ENCODE results near the gene DNAH17. TPM values are rescaled to one million over a fixed set of nuclear protein-coding genes. Genes with fewer than 3 reads are reported as not detected.

Gene DNAH17
- total and polyA plus RNA-seq, 4 experiments from 2014 or later: 0.49 to 1.0 (median 0.78) TPM; not detected in 1

GRCh38 chr17:78435330-78436005 lies 141.7 kb downstream of the DNAH17 start:
- intact Hi-C loops (cut with micrococcal nuclease): no loop called here
- no peak overlapping the region for H3K4me3 ChIP-seq (ENCODE audit: low read length in 2 of 2)
- H3K27ac Mint-ChIP-seq: peak overlapping the region in 2 of 7 donors; percentile 8 to 60
- ChIA-PET POLR2A (ENCODE audit: partially characterized antibody) (no interaction called here), CTCF (ENCODE audit: partially characterized antibody) (no interaction called here)
- H3K4me3 Mint-ChIP-seq: no peak overlapping the region
- no peak for DNase-seq
- H3K4me1 ChIP-seq (ENCODE audit: insufficient read depth, low read length): no peaks in the 10 kb centered on the region
- no peaks in the 10 kb centered on the region for H3K9me3 ChIP-seq (ENCODE audit: control insufficient read depth in 1 of 2, low read length in 2 of 2)
- H3K27me3 Mint-ChIP-seq: no peaks in the 10 kb centered on the region
- no peaks in the 10 kb centered on the region for H3K9me3 Mint-ChIP-seq
- no peaks in the 10 kb centered on the region for H3K27me3 ChIP-seq (ENCODE audit: insufficient read depth, low read length)
- no peak overlapping the region for H3K27ac ChIP-seq (ENCODE audit: low read depth, low read length)
- peaks cover 0 to 5% (median 3%) of the 10 kb centered on the region in 4 donors for H3K4me1 Mint-ChIP-seq
- no peaks in the 10 kb centered on the region for H3K36me3 ChIP-seq (ENCODE audit: insufficient read depth, low read length)
- no peaks in the 10 kb centered on the region for H3K36me3 Mint-ChIP-seq

DNA sequence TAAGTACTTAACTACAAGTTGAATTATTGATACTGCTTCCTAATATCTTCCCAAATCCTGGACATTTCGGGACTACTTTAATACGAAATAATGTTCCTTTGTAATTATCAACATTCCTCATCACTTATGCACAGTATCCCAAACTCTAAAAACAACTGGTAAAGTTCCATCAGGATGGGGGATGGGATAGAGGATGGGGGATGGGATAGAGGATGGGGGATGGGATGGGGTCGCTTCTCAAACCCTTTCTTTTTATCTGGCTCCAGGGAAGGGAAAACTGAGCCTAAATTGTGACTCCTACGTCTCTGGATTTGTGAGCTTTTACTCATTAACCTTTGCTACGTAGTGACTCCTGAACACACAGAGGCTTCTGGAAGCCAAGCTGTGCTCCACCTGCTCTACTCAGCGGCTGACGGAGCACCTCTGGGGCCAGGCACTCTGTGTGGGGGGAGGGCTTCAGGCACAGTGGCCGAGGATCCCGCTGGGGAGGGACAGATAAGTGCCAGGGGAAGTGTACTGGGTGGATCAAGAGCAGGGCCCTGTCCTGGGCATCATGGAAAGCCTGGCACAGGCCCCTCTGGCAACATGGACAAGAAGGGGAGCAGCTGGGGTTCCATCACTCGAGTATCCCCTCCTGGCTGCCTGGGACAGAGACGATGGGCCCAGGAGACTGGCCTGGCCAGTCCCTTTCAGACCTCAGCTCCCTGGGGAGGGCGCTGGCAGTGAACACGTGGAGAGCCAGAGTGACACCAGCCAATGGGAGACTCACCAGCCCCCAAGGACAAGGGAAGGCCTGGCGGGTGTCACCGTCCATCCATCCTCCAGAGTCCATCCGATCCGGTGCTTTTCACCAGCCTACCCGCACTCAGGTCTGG lies 142.5 kb downstream of the DNAH17 start:
- Histone ChIP-seq H3K9me3 (ENCODE audit: control insufficient read depth in 1 of 2, low read length in 2 of 2) (no peaks in the 10 kb centered on the region), H3K4me1 (ENCODE audit: insufficient read depth, low read length) (no peaks in the 10 kb centered on the region), H3K27me3 (ENCODE audit: insufficient read depth, low read length) (no peaks in the 10 kb centered on the region), H3K4me3 (ENCODE audit: low read length in 2 of 2) (no peak overlapping the region), H3K36me3 (ENCODE audit: insufficient read depth, low read length) (no peaks in the 10 kb centered on the region), H3K27ac (ENCODE audit: low read depth, low read length) (no peak overlapping the region)
- intact Hi-C loops (cut with micrococcal nuclease): no loop called here
- ChIA-PET CTCF (ENCODE audit: partially characterized antibody) (no interaction called here), POLR2A (ENCODE audit: partially characterized antibody) (no interaction called here)
- H3K4me3 Mint-ChIP-seq: no peak overlapping the region
- H3K4me1 Mint-ChIP-seq: peaks cover 0 to 5% (median 3%) of the 10 kb centered on the region in 4 donors
- peaks cover 4 to 6% of the 10 kb centered on the region in 2 donors for H3K36me3 Mint-ChIP-seq
- no peak for DNase-seq
- H3K27ac Mint-ChIP-seq: no peak overlapping the region
- no peaks in the 10 kb centered on the region for H3K27me3 Mint-ChIP-seq
- no peaks in the 10 kb centered on the region for H3K9me3 Mint-ChIP-seq

- Histone ChIP-seq H3K36me3 (ENCODE audit: insufficient read depth, low read length) (no peaks in the 10 kb centered on the region), H3K4me1 (ENCODE audit: insufficient read depth, low read length) (no peaks in the 10 kb centered on the region), H3K27me3 (ENCODE audit: insufficient read depth, low read length) (no peaks in the 10 kb centered on the region), H3K4me3 (ENCODE audit: low read length in 2 of 2) (no peak overlapping the region), H3K9me3 (ENCODE audit: control insufficient read depth in 1 of 2, low read length in 2 of 2) (no peaks in the 10 kb centered on the region), H3K27ac (ENCODE audit: low read depth, low read length) (no peak overlapping the region)
- POLR2A ChIA-PET (ENCODE audit: partially characterized antibody): no interaction called here
- no peak overlapping the region for H3K27ac Mint-ChIP-seq
- H3K4me1 Mint-ChIP-seq: peaks cover 0 to 2% (median under 1%) of the 10 kb centered on the region in 4 donors
- peaks cover 10 to 12% of the 10 kb centered on the region in 2 donors for H3K36me3 Mint-ChIP-seq
- H3K9me3 Mint-ChIP-seq: no peaks in the 10 kb centered on the region
- DNase-seq: no peak
- H3K27me3 Mint-ChIP-seq: no peaks in the 10 kb centered on the region
- no peak overlapping the region for H3K4me3 Mint-ChIP-seq
- intact Hi-C loops (cut with micrococcal nuclease): no loop called here
- CTCF ChIA-PET (ENCODE audit: partially characterized antibody): interaction anchor here (2.3 kb wide), 1 partner anchor 12 kb away, joined by 6 read pairs; no protein-coding TSS in a partner anchor
These were observed 143.3 kb downstream of the DNAH17 start for GRCh38 chr17:78433780-78434335.

DNA sequence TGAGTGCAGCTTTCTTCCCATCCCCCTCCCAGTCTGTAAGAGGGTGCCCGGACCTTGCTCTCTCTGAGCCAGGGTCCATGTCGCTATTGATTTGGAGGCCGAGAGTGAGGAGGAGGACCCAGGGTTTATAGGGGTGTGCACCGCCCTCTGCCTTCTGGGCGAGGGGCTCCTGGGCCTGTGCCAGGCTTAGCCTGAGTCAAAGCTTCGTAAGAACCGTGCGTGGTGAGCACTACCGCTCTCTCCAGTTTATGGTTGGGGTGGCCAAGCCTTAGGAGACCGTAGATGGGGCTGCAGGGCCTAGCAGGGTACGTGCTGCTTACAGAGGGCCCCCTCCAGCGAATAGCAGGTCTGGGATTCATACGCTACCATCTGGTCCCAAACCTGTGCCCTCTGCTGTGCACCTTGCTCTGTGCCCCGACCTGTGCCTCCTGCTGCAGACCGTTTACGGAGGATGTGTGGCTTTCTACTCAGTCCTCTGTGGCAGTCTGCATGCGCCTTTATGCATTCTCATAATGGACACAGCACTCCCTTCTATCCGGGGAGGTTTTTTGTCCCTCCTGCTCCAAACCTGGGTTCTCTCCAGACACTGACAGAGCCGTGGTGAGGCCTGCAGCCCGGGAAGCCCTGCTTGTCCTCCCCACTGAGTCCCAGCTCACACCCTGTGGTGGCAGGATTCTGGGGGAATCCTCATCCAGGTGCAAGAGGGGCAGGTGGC lies 144.0 kb downstream of the DNAH17 start:
- Histone ChIP-seq H3K27ac (ENCODE audit: low read depth, low read length) (no peak overlapping the region), H3K27me3 (ENCODE audit: insufficient read depth, low read length) (no peaks in the 10 kb centered on the region), H3K36me3 (ENCODE audit: insufficient read depth, low read length) (peaks cover 5% of the 10 kb centered on the region), H3K4me3 (ENCODE audit: low read length in 2 of 2) (no peak overlapping the region), H3K4me1 (ENCODE audit: insufficient read depth, low read length) (no peaks in the 10 kb centered on the region), H3K9me3 (ENCODE audit: control insufficient read depth in 1 of 2, low read length in 2 of 2) (no peaks in the 10 kb centered on the region)
- Mint-ChIP-seq H3K36me3 (peaks cover 12 to 16% of the 10 kb centered on the region in 2 donors), H3K27ac (no peak overlapping the region), H3K4me1 (peaks cover 0 to 1% (median 0%) of the 10 kb centered on the region in 4 donors), H3K9me3 (no peaks in the 10 kb centered on the region), H3K4me3 (no peak overlapping the region), H3K27me3 (no peaks in the 10 kb centered on the region)
- POLR2A ChIA-PET (ENCODE audit: partially characterized antibody): no interaction called here
- intact Hi-C loops (cut with micrococcal nuclease): no loop called here
- DNase-seq: no peak
- CTCF ChIA-PET (ENCODE audit: partially characterized antibody): interaction anchor here (2.3 kb wide), 1 partner anchor 11 kb away, joined by 6 read pairs; no protein-coding TSS in a partner anchor

DNA sequence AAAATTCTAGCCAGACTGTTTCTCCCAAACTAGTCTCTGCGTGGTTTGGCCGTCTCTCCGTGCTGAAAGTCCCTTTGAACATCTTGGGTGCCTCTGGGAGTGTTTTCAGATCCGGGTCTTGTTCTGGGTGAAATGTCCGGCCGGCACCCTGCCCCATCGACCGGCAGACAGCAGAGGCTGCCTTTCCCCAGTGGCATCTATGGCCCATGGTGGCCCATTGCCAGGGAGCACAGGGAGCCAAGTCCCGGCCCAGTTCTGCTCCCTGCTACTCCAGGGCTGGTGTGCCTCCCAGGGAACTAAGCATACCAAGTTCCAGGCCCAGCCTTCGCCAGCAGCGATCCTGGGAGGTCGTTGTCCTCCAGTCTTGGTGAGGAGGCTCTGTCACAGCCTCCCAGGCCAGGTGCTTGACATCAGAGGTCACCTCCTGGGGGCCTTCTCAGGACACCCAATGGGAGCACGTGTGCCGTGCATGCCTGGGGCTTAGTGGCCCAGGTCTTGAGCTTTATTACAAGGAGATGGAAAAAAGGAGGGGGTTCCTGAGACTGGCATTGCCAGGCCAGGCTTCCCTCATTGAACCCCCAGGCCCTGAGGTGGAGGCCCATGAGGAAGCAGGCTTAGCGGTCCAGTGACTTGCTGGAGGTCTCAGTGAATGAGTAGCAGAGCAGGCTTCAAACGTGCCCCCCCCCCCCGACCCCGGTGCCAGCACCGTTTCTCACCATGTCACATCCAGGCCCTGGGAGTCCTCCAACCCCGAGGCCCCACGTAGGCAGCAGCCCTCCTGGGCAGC lies 144.8 kb downstream of the DNAH17 start:
- H3K27me3 ChIP-seq (ENCODE audit: insufficient read depth, low read length): no peaks in the 10 kb centered on the region
- Mint-ChIP-seq H3K4me1 (peaks cover 0 to 1% (median 0%) of the 10 kb centered on the region in 4 donors), H3K4me3 (no peak overlapping the region), H3K36me3 (peaks cover 12 to 18% of the 10 kb centered on the region in 2 donors), H3K9me3 (no peaks in the 10 kb centered on the region), H3K27me3 (no peaks in the 10 kb centered on the region), H3K27ac (no peak overlapping the region)
- CTCF ChIA-PET (ENCODE audit: partially characterized antibody): interaction anchor here (2.3 kb wide), 1 partner anchor 10 kb away, joined by 6 read pairs; no protein-coding TSS in a partner anchor
- POLR2A ChIA-PET (ENCODE audit: partially characterized antibody): interaction anchor here (1.1 kb wide), 1 partner anchor 16 kb away, joined by 3 read pairs; no protein-coding TSS in a partner anchor
- no peaks in the 10 kb centered on the region for H3K9me3 ChIP-seq (ENCODE audit: control insufficient read depth in 1 of 2, low read length in 2 of 2)
- H3K4me3 ChIP-seq (ENCODE audit: low read length in 2 of 2): no peak overlapping the region
- no peaks in the 10 kb centered on the region for H3K4me1 ChIP-seq (ENCODE audit: insufficient read depth, low read length)
- intact Hi-C loops (cut with micrococcal nuclease): no loop called here
- no peak overlapping the region for H3K27ac ChIP-seq (ENCODE audit: low read depth, low read length)
- H3K36me3 ChIP-seq (ENCODE audit: insufficient read depth, low read length): peaks cover 5% of the 10 kb centered on the region
- DNase-seq: no peak

DNA sequence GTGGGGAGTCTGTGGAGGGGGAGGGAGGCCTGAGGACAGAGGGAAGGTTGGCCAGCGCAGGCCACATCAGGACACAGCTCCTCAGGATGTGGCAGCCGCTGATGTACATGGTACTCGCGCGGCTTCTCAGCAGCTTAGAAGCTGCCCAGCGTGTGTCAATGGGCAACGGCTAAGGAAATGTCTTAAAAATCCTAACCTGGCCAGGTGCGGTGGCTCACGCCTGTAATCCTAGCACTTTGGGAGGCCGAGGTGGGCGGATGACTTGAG lies 145.6 kb downstream of the DNAH17 start:
- no peaks in the 10 kb centered on the region for H3K27me3 ChIP-seq (ENCODE audit: insufficient read depth, low read length)
- H3K9me3 ChIP-seq (ENCODE audit: control insufficient read depth in 1 of 2, low read length in 2 of 2): no peaks in the 10 kb centered on the region
- H3K27ac ChIP-seq (ENCODE audit: low read depth, low read length): no peak overlapping the region
- H3K4me1 ChIP-seq (ENCODE audit: insufficient read depth, low read length): no peaks in the 10 kb centered on the region
- H3K4me1 Mint-ChIP-seq: no peaks in the 10 kb centered on the region
- no peaks in the 10 kb centered on the region for H3K27me3 Mint-ChIP-seq
- H3K9me3 Mint-ChIP-seq: no peaks in the 10 kb centered on the region
- H3K27ac Mint-ChIP-seq: no peak overlapping the region
- H3K4me3 ChIP-seq (ENCODE audit: low read length in 2 of 2): no peak overlapping the region
- intact Hi-C loops (cut with micrococcal nuclease): no loop called here
- H3K36me3 ChIP-seq (ENCODE audit: insufficient read depth, low read length): peaks cover 5% of the 10 kb centered on the region
- ChIA-PET CTCF (ENCODE audit: partially characterized antibody) (interaction anchor here (1.4 to 2.3 kb wide), 2 partner anchors 10 to 15 kb away, joined by 3 to 6 read pairs; no protein-coding TSS in a partner anchor), POLR2A (ENCODE audit: partially characterized antibody) (interaction anchor here (1.1 kb wide), 1 partner anchor 15 kb away, joined by 3 read pairs; no protein-coding TSS in a partner anchor)
- no peak for DNase-seq
- H3K4me3 Mint-ChIP-seq: no peak overlapping the region
- peaks cover 15 to 26% of the 10 kb centered on the region in 2 donors for H3K36me3 Mint-ChIP-seq
